ENCODE results near the gene GALNTL6.

- TF ChIP-seq CTCF (IDR thresholded peaks at IDR 0.05; ENCODE audit: insufficient read depth, low read length) (no peak), GABPA (IDR thresholded peaks at IDR 0.05; ENCODE audit: low read depth) (no peak), POLR2AphosphoS5 (IDR thresholded peaks at IDR 0.05; ENCODE audit: low read depth) (no peak)
Observed at GRCh38 chr4:172974586-172974985, 1161.4 kb downstream of the GALNTL6 start.

All from HL-60 (cell line).